ENCODE data around the gene BCOR. TPM values are rescaled to one million over a fixed set of nuclear protein-coding genes. Genes with fewer than 3 reads are reported as not detected.

The BCOR gene
- total RNA-seq, 1 donor from 2014 or later, result 24.3 TPM

DNA sequence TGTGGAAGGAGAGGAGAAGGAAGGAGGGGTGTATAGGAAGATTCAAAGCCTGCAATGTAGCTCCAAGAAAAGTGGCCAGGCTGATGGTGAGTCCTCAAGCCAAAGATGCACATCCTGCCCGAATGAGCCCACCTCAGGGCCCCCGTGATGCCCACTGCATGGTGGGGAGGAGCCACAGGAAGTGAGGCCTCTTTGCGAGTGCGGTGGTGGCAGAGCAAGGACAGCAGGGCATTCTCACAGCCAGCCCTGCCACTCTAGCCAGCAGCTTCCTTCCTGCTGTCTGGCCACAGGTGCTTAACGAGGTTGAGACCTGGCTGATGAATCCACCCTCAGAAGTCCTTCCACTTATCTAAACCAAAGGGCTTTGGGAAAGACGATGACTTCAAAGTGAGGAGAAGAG is 55.8 kb downstream of the BCOR start:
- TF ChIP-seq, protein P1, sequence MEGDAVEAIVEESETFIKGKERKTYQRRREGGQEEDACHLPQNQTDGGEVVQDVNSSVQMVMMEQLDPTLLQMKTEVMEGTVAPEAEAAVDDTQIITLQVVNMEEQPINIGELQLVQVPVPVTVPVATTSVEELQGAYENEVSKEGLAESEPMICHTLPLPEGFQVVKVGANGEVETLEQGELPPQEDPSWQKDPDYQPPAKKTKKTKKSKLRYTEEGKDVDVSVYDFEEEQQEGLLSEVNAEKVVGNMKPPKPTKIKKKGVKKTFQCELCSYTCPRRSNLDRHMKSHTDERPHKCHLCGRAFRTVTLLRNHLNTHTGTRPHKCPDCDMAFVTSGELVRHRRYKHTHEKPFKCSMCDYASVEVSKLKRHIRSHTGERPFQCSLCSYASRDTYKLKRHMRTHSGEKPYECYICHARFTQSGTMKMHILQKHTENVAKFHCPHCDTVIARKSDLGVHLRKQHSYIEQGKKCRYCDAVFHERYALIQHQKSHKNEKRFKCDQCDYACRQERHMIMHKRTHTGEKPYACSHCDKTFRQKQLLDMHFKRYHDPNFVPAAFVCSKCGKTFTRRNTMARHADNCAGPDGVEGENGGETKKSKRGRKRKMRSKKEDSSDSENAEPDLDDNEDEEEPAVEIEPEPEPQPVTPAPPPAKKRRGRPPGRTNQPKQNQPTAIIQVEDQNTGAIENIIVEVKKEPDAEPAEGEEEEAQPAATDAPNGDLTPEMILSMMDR (conservative IDR thresholded peaks at IDR 0.05; ENCODE audit: low read depth, low read length), result no peak

DNA sequence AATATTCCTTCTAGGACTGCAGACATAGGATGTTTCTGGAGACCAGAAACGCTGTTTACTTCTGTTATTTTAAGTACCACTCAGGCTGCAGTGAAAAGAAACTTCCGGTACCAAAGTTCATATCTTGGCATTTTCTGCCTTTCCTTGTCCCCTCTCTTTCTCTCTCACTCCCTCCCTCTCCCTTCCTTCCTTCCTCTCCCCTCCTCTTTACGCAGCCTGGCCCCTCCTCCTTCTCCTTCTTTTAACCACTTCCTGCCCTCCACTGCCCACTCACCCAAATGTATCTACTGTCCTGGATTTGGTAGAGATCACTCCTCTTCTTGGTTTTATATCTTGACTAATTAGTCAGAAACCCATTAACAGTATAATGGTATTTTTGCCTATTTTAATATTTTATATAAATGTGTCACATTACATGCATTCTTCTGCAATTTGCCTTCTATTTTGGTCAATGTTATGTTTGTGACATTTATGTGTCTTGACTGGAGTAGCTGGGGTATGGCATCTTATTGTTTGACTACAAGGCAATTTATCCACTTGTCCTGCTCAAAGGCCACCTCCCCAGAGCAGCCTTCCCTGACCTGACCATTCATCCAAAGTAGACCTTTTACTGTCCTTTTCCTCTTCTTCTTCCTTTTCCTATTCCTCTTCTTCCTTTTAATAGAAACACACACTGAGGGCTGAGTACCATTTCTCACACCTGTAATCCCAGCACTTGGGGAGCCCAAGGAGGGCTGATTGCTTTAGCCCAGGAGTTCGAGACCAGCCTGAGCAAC is 56.9 kb downstream of the BCOR start:
- TF ChIP-seq, protein P1 (conservative IDR thresholded peaks at IDR 0.05; ENCODE audit: low read depth, low read length), result no peak
- DNase-seq (ENCODE audit: low read depth), result no peak
- no peak overlapping the region for H3K4me3 ChIP-seq (ENCODE audit: low read depth, low read length)

More for the DNA sequence above, 55.8 kb downstream of the BCOR start:
- no peak overlapping the region for H3K4me3 ChIP-seq (ENCODE audit: low read depth, low read length)
- DNase-seq (ENCODE audit: low read depth), result no peak

DNA sequence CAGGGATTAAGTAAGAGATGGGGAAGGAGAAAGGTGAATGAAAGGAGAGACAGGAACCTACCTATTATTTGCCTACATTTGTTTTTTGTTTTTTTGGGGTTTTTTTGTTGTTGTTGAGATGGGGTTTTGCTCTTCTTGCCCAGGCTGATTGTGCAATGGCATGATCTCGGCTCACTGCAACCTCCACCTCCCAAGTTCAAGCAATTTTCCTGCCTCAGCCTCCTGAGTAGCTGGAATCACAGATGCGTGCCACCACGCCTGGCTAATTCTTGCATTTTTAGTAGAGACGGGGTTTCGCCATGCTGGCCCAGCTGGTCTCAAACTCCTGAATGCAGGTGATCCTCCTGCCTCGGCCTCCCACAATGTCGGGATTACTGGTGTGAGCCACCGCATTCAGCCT is 57.9 kb downstream of the BCOR start:
- H3K4me3 ChIP-seq (ENCODE audit: low read depth, low read length), result no peak overlapping the region
- DNase-seq (ENCODE audit: low read depth), result no peak
- TF ChIP-seq, protein P1 (conservative IDR thresholded peaks at IDR 0.05; ENCODE audit: low read depth, low read length), result no peak

DNA sequence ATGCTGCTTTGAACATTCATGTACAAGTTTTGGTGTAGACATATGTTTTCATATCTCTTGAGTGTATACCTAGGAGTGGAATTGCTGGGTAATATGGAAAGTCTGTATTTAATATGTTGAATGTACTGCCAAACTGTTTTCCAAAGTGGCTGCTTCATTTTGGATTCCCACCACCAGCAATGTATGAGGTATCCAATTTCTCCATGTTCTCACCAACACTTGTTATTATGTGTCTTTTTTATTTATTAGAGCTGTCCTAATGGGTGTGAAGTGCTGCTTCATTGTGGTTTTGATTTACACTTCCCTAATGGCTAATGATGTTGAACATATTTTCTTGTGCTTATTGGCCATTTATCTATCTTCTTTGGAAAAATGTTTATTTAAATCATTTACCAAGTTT is 60.4 kb downstream of the BCOR start:
- DNase-seq (ENCODE audit: low read depth), result no peak
- TF ChIP-seq, protein P1 (conservative IDR thresholded peaks at IDR 0.05; ENCODE audit: low read depth, low read length), result no peak
- H3K4me3 ChIP-seq (ENCODE audit: low read depth, low read length), result no peak overlapping the region

DNA sequence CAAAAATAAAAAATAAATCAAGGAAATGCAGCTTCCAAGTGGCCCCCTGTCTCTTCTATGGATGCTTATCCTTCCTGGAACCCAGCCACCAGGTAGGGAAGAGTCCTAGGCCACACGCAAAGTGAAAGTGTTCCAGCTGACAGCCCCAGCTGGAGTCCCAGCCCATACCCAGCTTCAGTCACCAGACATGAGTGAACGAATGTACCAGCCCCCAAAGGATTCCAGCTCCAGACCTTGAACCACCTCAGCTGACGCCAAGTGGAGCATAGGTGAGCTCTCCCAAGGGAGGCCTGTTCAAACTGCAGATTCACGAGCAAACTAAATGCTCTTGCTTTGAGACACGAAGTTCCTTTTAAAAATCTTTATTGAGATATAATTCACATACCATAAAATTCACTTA is 62.0 kb downstream of the BCOR start:
- TF ChIP-seq, protein P1 (conservative IDR thresholded peaks at IDR 0.05; ENCODE audit: low read depth, low read length), result no peak
- no peak overlapping the region for H3K4me3 ChIP-seq (ENCODE audit: low read depth, low read length)
- DNase-seq (ENCODE audit: low read depth), result no peak

DNA sequence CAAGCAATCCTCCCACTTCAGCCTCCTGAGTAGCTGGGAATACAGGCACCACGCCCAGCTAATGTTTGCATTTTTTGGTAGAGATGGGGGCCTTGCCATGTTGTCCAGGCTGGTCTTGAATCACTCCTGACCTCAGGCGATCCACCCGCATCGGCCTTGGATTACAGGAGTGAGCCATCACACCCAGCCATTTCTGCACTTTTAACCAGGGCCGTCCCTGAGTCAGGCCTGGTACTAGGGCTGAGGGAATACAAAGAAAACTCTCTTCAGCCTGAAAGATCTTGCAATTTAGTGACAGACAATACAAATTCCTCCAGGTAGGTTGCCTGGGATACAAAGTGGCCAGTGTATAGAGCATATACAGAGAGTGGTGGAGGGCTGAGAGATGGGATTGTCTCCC is 65.8 kb downstream of the BCOR start:
- TF ChIP-seq, protein P1 (conservative IDR thresholded peaks at IDR 0.05; ENCODE audit: low read depth, low read length), result no peak
- DNase-seq (ENCODE audit: low read depth), result no peak
- H3K4me3 ChIP-seq (ENCODE audit: low read depth, low read length), result no peak overlapping the region

DNA sequence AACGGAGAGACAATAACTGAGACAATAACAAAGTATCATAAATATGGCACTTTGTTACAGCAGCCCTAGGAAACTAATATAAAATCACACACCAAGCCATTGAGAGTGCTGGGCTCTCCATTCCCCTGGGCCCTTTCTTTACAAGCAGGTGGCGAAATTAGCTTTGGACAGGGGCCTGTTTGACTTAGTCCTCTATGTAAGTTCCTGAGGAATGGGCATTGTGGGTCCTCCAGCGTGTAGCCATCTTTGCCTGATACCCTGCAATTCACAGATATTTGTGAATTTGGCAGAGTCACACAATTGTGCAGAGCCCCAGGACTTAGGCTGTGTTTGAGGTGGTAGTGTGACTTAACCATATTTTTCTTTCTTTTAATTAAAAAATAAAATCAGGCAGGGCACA is 67.6 kb downstream of the BCOR start:
- TF ChIP-seq, protein P1 (conservative IDR thresholded peaks at IDR 0.05; ENCODE audit: low read depth, low read length), result no peak
- DNase-seq (ENCODE audit: low read depth), result no peak
- no peak overlapping the region for H3K4me3 ChIP-seq (ENCODE audit: low read depth, low read length)
